Common myeloid progenitor, CD34-positive (primary cell): Measurements from ENCODE around the gene OBSCN.
A peak's percentile ranks its signal among the peaks of the same experiment; 100 is the strongest.

Experiments
- CTCF ChIA-PET: fragments of 350-600 bp; sonication (Branson Sonifier 250); formaldehyde crosslinking; loops from one replicate; lab custom pipeline; 2021; ENCODE audit warnings: antibody characterized with exemption; lab: Charles Lee
- POLR2A ChIA-PET: fragments of 350-600 bp; sonication (Branson Sonifier 250); formaldehyde crosslinking; loops from one replicate; lab custom pipeline; 2021; ENCODE audit warnings: antibody characterized with exemption; lab: Charles Lee
- DNase-seq, 3 donors: peaks; one replicate each; pipeline versions ENCODE4 v3.0.0 to v3.0.0-alpha.2; 2013
- H3K27ac ChIP-seq, 2 experiments: 1 replicate in 1 of 2; 2 replicates in 1 of 2; pipeline ENCODE4 v1.7.0; 2013; ENCODE audit warnings: inconsistent platforms in 2 of 2, low read length in 2 of 2, mild to moderate bottlenecking in 2 of 2, low read depth in 1 of 2, moderate library complexity in 1 of 2; ENCODE audit not compliant: severe bottlenecking in 2 of 2, insufficient read depth in 1 of 2, poor library complexity in 1 of 2
- H3K27me3 ChIP-seq, 5 experiments: replicated peaks in 2 of 5; 1 replicate in 3 of 5; 2 replicates in 2 of 5; pipeline versions ENCODE4 v1.6.1 to v1.7.0; 2013; ENCODE audit warnings: low read length in 4 of 5, mild to moderate bottlenecking in 2 of 5, moderate library complexity in 2 of 5, inconsistent platforms in 1 of 5; ENCODE audit not compliant: insufficient read depth in 5 of 5, control insufficient read depth in 4 of 5
- H3K36me3 ChIP-seq, 4 experiments: 1 replicate in 2 of 4; 2 replicates in 2 of 4; pipeline versions ENCODE4 v1.6.1 to v1.7.0; 2013; ENCODE audit warnings: low read length in 3 of 4, control low read depth in 1 of 4, mild to moderate bottlenecking in 1 of 4; ENCODE audit not compliant: control insufficient read depth in 4 of 4, insufficient read depth in 4 of 4
- H3K4me1 ChIP-seq, 4 experiments: 1 replicate in 3 of 4; 2 replicates in 1 of 4; pipeline versions ENCODE4 v1.6.1 to v1.7.1; 2013; ENCODE audit warnings: low read length in 3 of 4, mild to moderate bottlenecking in 3 of 4, control low read depth in 1 of 4, inconsistent platforms in 1 of 4, moderate library complexity in 1 of 4; ENCODE audit not compliant: control insufficient read depth in 4 of 4, insufficient read depth in 4 of 4; ENCODE audit errors: control extremely low read depth in 1 of 4
- H3K4me3 ChIP-seq, 7 experiments: 1 replicate in 4 of 7; 2 replicates in 3 of 7; pipeline versions ENCODE4 v1.5.1 to v1.7.0; 2013; ENCODE audit warnings: mild to moderate bottlenecking in 7 of 7, low read length in 6 of 7, moderate library complexity in 6 of 7, inconsistent platforms in 2 of 7, low read depth in 2 of 7, control low read depth in 1 of 7; ENCODE audit not compliant: insufficient read depth in 4 of 7, control insufficient read depth in 1 of 7; ENCODE audit errors: extremely low read depth in 1 of 7
- H3K9me3 ChIP-seq, 5 experiments: 1 replicate in 4 of 5; 2 replicates in 1 of 5; pipeline versions ENCODE4 v1.6.1 to v1.7.1; 2013; ENCODE audit warnings: low read length in 4 of 5, mild to moderate bottlenecking in 2 of 5, inconsistent platforms in 1 of 5, low read depth in 1 of 5, moderate library complexity in 1 of 5; ENCODE audit not compliant: control insufficient read depth in 4 of 5, insufficient read depth in 2 of 5; ENCODE audit errors: control extremely low read depth in 1 of 5
- WGBS: methylation state at CpG from one replicate; pipeline ENCODE4 v1.1.5; 2013; ENCODE audit not compliant: insufficient coverage; 5-methylcytosine and 5-hydroxymethylcytosine counted together

OBSCN gene

DNA sequence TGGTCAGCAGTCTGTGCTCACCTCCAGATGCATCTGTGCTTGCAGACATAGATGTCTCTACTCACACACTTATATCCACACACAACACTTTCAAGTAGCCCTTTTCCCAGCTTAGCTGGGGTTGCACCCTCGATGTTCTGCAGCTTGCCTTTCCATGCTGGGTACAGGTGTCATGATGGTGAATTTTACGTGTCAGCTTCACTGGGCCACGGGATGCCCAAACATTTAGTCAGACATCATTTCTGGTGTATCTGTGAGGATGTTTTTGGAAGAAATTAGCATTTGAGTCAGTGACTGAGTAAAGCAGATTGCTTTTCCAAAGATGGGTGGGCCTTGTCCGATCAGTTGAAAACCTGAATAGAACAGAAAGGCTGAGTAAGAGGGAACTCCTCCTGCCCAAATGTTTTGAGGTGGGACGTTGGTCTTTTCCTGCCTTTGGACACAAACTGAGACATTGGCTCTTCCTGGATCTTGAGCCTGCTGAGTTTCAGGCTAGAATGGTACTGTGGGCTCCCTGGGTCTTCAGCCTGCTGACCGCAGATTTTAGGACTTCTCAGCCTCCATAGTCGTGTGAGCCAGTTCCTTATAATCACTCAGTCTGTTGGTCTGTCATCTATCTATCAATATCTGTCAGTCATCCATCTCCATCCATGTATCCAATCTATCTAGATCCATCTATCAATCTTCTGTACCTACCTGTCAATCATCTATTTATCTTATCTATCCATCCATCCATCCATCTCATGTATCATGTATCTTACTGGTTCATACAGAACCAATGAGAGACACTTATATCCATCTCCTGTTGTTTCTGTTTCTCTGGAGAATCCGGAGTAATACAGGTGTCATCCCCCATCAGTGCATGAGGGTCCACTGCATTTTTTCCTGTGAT, 12.7 kb upstream of the OBSCN start:
- ChIA-PET POLR2A (no interaction called here), CTCF (no interaction called here)
- no peak overlapping the region for H3K27ac ChIP-seq
- no peaks in the 10 kb centered on the region for H3K4me1 ChIP-seq
- DNase-seq: no peak
- no peak overlapping the region for H3K4me3 ChIP-seq
- peaks cover 0 to 4% (median 0%) of the 10 kb centered on the region in 4 experiments for H3K36me3 ChIP-seq
- peaks cover 2 to 19% (median 3%) of the 10 kb centered on the region in 5 experiments for H3K9me3 ChIP-seq
- WGBS: 94% methylated on average over 8 of the region's 8 CpGs
- no peaks in the 10 kb centered on the region for H3K27me3 ChIP-seq

DNA sequence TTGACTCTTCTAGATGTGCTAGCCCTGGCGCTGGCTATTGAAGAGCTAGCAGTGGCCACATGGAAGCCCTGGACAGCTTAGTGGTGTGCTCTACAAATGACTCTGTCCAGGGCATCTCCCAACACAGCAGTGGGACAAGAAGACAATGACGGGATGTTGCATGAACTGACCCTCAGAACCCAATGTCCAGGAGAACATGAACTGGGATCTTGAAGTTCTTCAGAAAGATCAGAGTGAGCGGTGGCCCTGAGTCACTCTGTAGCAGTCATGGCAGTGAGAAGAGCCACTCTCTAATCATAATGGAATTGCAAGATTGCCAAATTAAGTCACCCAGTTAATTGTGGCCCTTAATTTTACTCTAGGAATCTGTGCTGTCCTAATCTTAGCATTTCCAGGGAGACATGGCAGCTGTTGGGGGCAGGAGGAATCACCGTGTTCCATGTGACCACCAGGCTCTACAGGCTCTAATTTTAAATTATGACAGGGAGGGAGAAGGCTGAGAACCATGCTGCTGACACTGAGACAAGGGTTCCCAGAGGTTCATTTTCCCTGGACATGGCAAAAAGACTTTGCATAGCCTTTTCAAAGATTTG, 10.2 kb upstream of the OBSCN start:
- H3K9me3 ChIP-seq: peaks cover 2 to 21% (median 3%) of the 10 kb centered on the region in 5 experiments
- WGBS: 98% methylated on average over 4 of the region's 4 CpGs
- no peak for DNase-seq
- peaks cover 0 to 2% (median 0%) of the 10 kb centered on the region in 4 experiments for H3K36me3 ChIP-seq
- POLR2A ChIA-PET: no interaction called here
- H3K27me3 ChIP-seq: no peaks in the 10 kb centered on the region
- no peak overlapping the region for H3K4me3 ChIP-seq
- CTCF ChIA-PET: interaction anchor here (0.5 kb wide), 1 partner anchor 17 kb away, joined by 3 read pairs; no protein-coding TSS in a partner anchor
- no peak overlapping the region for H3K27ac ChIP-seq
- H3K4me1 ChIP-seq: no peaks in the 10 kb centered on the region

DNA sequence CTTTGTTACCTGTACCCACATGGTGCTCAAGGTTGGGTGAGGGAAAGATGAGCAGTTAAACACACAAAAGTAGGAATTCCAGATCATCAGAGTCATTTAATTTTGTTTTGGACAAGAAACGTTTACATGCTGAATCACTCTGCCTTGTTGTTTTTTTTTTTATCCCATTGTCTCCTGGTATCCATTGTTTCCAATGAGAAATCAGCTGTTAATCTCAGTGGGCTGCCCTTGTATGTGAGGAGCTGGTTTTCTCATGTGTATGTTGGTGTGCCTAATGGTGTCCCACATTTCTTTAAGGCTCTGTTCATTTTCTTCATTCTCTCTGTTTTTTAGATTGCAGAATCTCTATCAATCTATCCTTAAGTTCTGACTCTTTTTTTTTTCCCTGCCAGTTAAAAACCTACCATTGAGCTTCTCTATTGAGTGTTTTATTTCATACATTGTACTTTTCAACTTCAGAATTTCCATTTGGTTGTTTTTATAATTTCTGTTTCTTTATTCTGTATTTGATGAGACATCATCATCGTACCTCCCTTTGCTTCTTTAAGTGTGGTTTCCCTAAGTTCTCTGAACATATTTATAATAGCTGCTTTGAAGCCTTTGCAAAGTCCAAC, 8.8 kb upstream of the OBSCN start:
- H3K9me3 ChIP-seq: peaks cover 2 to 21% (median 3%) of the 10 kb centered on the region in 5 experiments
- no peak overlapping the region for H3K27ac ChIP-seq
- H3K4me1 ChIP-seq: no peaks in the 10 kb centered on the region
- peaks cover 0 to 2% (median 0%) of the 10 kb centered on the region in 4 experiments for H3K36me3 ChIP-seq
- no CpG with 5 or more reads among the region's 2 CpGs for WGBS
- DNase-seq: peak in 2 of 3 donors; percentile 41 to 50
- POLR2A ChIA-PET: no interaction called here
- peaks cover 0 to 4% (median 0%) of the 10 kb centered on the region in 5 experiments for H3K27me3 ChIP-seq
- no peak overlapping the region for H3K4me3 ChIP-seq
- CTCF ChIA-PET: interaction anchor here (0.6 to 1.1 kb wide), 3 partner anchors 10 to 17 kb away, joined by 4 to 5 read pairs (median 4); no protein-coding TSS in a partner anchor

DNA sequence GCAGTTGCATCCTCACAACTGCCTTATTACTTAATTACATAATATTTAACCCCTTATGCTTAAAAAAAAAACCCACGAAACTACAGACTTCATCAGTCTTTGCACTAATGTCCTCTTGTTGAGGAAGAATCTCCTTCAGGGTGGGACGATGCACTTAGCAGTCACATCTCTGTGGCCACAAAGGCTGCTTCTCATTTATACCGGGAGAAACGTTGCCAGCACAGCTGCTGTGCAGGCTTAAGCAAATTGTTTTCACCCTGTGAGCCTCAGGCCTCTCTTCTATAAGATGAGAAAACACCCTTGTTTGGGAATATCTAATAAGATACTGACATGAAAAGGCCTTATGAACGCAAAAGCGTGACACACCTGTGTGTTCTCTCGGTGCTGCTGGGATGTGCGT, 2.9 kb upstream of the OBSCN start:
- ChIA-PET POLR2A (no interaction called here), CTCF (no interaction called here)
- peaks cover 0 to 3% (median 0%) of the 10 kb centered on the region in 4 experiments for H3K4me1 ChIP-seq
- H3K27me3 ChIP-seq: peaks cover 0 to 35% (median 2%) of the 10 kb centered on the region in 5 experiments
- WGBS: 75% methylated on average over 7 of the region's 8 CpGs
- H3K36me3 ChIP-seq: no peaks in the 10 kb centered on the region
- peaks cover 0 to 5% (median 0%) of the 10 kb centered on the region in 5 experiments for H3K9me3 ChIP-seq
- no peak overlapping the region for H3K27ac ChIP-seq
- no peak overlapping the region for H3K4me3 ChIP-seq
- peak in 1 of 3 donors; percentile 3 for DNase-seq

DNA sequence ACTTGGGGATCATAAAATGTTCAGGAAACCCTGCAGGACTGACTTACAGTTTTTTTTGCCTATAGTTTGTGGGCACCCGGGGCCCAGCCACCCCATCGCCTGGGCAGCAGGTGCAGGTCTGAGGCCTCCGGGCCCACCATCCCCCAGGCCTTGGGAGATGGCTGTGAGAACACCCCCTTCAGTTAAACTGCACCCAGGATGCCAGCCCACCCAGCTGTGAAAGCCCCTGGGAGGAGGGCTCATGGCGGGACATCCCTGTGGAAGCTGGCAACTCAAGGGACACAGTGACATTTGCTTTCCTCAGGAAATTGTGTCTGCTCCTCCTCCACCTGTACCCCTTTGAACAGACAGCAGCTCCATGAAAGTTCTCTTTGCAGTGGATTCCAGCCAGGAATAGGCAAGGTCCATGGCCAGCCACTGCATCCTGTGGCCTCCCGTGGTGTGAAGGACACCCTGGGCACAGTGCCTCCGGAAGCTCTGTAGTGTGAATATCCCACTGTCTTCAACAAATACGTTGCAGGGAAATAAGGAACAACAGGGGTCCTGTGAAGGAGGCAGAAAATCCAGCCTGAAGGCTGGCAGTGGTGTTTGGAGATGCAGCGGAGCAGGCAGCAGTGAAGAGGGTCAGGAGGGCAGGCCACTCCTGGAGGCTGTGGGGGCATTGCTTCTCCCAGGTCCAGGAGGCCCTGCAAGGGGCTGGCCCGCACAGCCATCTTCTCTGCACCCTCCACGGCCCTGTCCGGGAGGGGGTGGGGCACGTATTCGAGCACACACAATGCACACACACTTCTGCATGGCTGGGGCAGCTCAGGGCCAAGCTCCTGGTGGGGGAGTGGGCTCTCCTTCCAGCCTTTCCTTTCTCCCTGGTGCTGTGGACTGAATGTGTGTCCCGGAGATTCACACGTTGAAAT, 2.1 kb upstream of the OBSCN start:
- 51% methylated on average over 11 of the region's 15 CpGs for WGBS
- no peak for DNase-seq
- H3K4me1 ChIP-seq: peaks cover 0 to 3% (median 0%) of the 10 kb centered on the region in 4 experiments
- no peaks in the 10 kb centered on the region for H3K9me3 ChIP-seq
- H3K27ac ChIP-seq: no peak overlapping the region
- H3K4me3 ChIP-seq: no peak overlapping the region
- peaks cover 0 to 35% (median 2%) of the 10 kb centered on the region in 5 experiments for H3K27me3 ChIP-seq
- POLR2A ChIA-PET: no interaction called here
- CTCF ChIA-PET: no interaction called here
- no peaks in the 10 kb centered on the region for H3K36me3 ChIP-seq

DNA sequence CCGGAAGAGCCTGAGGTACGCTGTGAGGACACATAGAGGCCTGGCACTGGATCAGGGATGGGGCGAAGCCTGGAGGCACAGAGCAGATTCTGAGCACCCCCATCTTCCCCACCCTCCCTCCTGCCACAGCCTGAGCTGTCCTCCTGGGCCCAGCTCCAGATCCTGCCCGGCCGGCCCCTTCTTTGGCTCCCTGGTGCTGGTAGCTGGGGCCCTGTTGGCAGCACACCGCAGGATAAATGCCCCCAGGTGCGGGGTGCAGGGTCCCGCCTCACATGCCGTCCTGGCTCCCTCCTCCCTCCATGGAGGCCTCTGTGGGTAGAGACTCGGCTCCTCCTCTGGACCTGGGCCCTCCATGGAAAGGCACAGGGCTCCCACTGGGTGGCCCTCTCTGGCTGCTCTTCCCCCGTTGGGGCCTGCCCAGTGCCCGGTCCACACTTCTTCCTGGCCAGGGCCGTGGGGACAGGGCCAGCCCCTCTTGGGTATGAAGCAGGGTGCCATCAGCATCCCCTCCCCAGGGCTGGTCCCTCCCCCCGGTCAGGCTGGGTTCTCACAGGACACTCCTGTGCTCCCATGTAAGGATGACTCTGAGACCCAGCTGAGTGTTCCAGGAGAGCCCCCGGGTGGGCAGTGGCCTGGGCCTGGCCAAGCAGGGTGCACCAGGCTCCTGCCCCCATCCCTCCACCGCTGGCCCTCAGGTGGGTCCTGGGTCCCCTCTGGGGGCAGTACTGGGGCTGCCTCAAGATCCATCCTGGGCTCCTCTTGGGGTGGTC, 1.1 kb upstream of the OBSCN start:
- H3K9me3 ChIP-seq: no peaks in the 10 kb centered on the region
- WGBS: 84% methylated on average over 14 of the region's 16 CpGs
- ChIA-PET CTCF (no interaction called here), POLR2A (interaction anchor here (0.6 kb wide), 1 partner anchor 85 kb away, joined by 3 read pairs; no protein-coding TSS in a partner anchor)
- no peaks in the 10 kb centered on the region for H3K36me3 ChIP-seq
- peaks cover 0 to 3% (median 0%) of the 10 kb centered on the region in 4 experiments for H3K4me1 ChIP-seq
- H3K4me3 ChIP-seq: no peak overlapping the region
- no peak for DNase-seq
- H3K27me3 ChIP-seq: peaks cover 0 to 35% (median 2%) of the 10 kb centered on the region in 5 experiments
- H3K27ac ChIP-seq: no peak overlapping the region
